Inferior parietal cortex (tissue), 1 donor: ENCODE results near the gene FRMD1.

ENCODE experiments used
- DNase-seq: peaks from one replicate; pipeline ENCODE4 v3.0.0-alpha.2; 2016; ENCODE audit errors: extremely low spot score

The FRMD1 gene

GRCh38 chr6:168043193-168043847, 35.7 kb downstream of the FRMD1 start:
- DNase-seq, result no peak

GRCh38 chr6:168042426-168043192, 36.4 kb downstream of the FRMD1 start:
- no peak for DNase-seq

GRCh38 chr6:168041928-168042327, 37.1 kb downstream of the FRMD1 start:
- no peak for DNase-seq

- no peak for DNase-seq
Observed at GRCh38 chr6:168040856-168041496, 38.0 kb downstream of the FRMD1 start.

- DNase-seq, result no peak
Observed at GRCh38 chr6:168039849-168040248, 39.2 kb downstream of the FRMD1 start.

GRCh38 chr6:168039301-168039700, 39.7 kb downstream of the FRMD1 start:
- DNase-seq, result no peak

- no peak for DNase-seq
Observed at GRCh38 chr6:168038576-168039140, 40.4 kb downstream of the FRMD1 start.

GRCh38 chr6:168037856-168038255, 41.2 kb downstream of the FRMD1 start:
- DNase-seq, result no peak

GRCh38 chr6:168037242-168037641, 41.8 kb downstream of the FRMD1 start:
- DNase-seq, result no peak

- peak; percentile 31 for DNase-seq
Observed at GRCh38 chr6:168035661-168036545, 43.1 kb downstream of the FRMD1 start.

- no peak for DNase-seq
Observed at GRCh38 chr6:168035098-168035660, 43.8 kb downstream of the FRMD1 start.

- DNase-seq, result no peak
Observed at GRCh38 chr6:168034537-168034936, 44.5 kb downstream of the FRMD1 start.

GRCh38 chr6:168033791-168034190, 45.2 kb downstream of the FRMD1 start:
- DNase-seq, result no peak

GRCh38 chr6:168032005-168032760, 46.8 kb downstream of the FRMD1 start:
- DNase-seq, result no peak

- no peak for DNase-seq
Observed at GRCh38 chr6:168031411-168031971, 47.5 kb downstream of the FRMD1 start.

GRCh38 chr6:168030908-168031307, 48.1 kb downstream of the FRMD1 start:
- DNase-seq, result no peak

GRCh38 chr6:168030218-168030746, 48.7 kb downstream of the FRMD1 start:
- DNase-seq, result no peak

- DNase-seq, result no peak
Observed at GRCh38 chr6:168029459-168030217, 49.4 kb downstream of the FRMD1 start.

GRCh38 chr6:168028181-168028580, 50.8 kb downstream of the FRMD1 start:
- no peak for DNase-seq
